ENCODE data around the gene MYH9.

DNA sequence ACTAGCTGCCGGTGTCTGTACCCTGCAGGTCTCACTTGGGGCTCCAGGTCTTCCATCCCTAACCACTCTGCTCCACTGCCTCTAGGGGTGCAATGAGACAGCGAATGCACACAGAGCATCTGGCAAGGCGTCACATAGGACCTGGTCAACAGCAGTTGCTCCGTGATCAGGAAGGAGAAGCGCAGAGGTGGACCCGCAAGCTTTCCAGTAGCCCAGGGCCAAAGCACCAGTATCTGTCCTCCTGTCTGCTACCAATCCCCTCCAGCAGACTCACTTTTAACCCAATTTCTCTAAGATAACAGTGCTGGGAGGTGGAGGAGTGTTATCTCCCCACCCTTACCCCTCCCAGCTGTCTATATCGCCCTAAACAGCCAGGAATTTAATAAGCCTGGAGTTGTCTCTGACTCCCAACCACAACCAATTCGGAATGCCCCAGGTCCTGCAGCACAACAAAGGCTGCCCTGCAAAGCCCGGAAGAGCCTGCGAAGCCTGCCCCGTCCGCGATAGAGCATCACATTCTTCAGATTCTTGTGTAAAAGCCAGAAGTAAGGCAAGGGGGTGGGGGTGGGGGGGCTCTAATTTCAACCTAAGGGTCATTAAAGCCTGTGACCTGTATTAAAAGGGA is 19.3 kb downstream of the MYH9 start:
- TF ChIP-seq POLR2AphosphoS5 (IDR thresholded peaks at IDR 0.05): peak in 1 of 3 donors; percentile 20
- TF ChIP-seq POLR2A (IDR thresholded peaks at IDR 0.05): no peak
- TF ChIP-seq, protein P1, sequence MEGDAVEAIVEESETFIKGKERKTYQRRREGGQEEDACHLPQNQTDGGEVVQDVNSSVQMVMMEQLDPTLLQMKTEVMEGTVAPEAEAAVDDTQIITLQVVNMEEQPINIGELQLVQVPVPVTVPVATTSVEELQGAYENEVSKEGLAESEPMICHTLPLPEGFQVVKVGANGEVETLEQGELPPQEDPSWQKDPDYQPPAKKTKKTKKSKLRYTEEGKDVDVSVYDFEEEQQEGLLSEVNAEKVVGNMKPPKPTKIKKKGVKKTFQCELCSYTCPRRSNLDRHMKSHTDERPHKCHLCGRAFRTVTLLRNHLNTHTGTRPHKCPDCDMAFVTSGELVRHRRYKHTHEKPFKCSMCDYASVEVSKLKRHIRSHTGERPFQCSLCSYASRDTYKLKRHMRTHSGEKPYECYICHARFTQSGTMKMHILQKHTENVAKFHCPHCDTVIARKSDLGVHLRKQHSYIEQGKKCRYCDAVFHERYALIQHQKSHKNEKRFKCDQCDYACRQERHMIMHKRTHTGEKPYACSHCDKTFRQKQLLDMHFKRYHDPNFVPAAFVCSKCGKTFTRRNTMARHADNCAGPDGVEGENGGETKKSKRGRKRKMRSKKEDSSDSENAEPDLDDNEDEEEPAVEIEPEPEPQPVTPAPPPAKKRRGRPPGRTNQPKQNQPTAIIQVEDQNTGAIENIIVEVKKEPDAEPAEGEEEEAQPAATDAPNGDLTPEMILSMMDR (IDR thresholded peaks at IDR 0.05 in 8 of 11, conservative IDR thresholded peaks at IDR 0.05 in 3 of 11): peak in 2 of 11 experiments; percentile 15 to 32

Measured in spleen (tissue), 7 donors.